SK-N-SH treated with all-trans-retinoic acid at 6 μM for 48 hours (cell line): ENCODE results near the gene SLC39A3.

Experiments
- ATAC-seq: fragments of 200-7000 bp; cut with Tn5 transposase; 3 replicates; pipeline ENCODE4 v1.9.1; 2020; ENCODE audit warnings: mild to moderate bottlenecking, moderate library complexity
- BACH2 ChIP-seq: fragments of 250-450 bp; sonication (Bioruptor Pico); IDR thresholded peaks from 2 replicates; pipeline ENCODE4 v1.9.0; 2021; ENCODE audit warnings: mild to moderate bottlenecking, borderline replicate concordance
- CREB5 ChIP-seq: fragments of 250-450 bp; sonication (Bioruptor Pico); IDR thresholded peaks from 2 replicates; pipeline ENCODE4 v1.5.1; 2020; ENCODE audit warnings: low read depth, mild to moderate bottlenecking, moderate library complexity
- CSDC2 ChIP-seq: fragments of 250-450 bp; sonication (Bioruptor Pico); IDR thresholded peaks from 2 replicates; pipeline ENCODE4 v1.5.0; 2020; ENCODE audit warnings: mild to moderate bottlenecking, moderate library complexity
- CSRNP3 ChIP-seq: fragments of 250-450 bp; sonication (Bioruptor Pico); IDR thresholded peaks from 2 replicates; pipeline ENCODE4 v1.5.1; 2021; ENCODE audit warnings: mild to moderate bottlenecking, moderate library complexity
- ESRRG ChIP-seq: fragments of 250-450 bp; sonication (Bioruptor Pico); IDR thresholded peaks from 2 replicates; pipeline ENCODE4 v1.6.1; 2021; ENCODE audit warnings: mild to moderate bottlenecking
- GLIS3 ChIP-seq: fragments of 250-450 bp; sonication (Bioruptor Pico); IDR thresholded peaks from 2 replicates; pipeline ENCODE4 v1.5.0; 2020; ENCODE audit warnings: mild to moderate bottlenecking, moderate library complexity
- OSR1 ChIP-seq: fragments of 250-450 bp; sonication (Bioruptor Pico); IDR thresholded peaks from 2 replicates; pipeline ENCODE4 v1.8.0; 2022; ENCODE audit warnings: moderate library complexity, mild to moderate bottlenecking, inconsistent platforms
- PATZ1 ChIP-seq: fragments of 250-450 bp; sonication (Bioruptor Pico); IDR thresholded peaks from 2 replicates; pipeline ENCODE4 v1.8.0; 2020; ENCODE audit warnings: mild to moderate bottlenecking, moderate library complexity, borderline replicate concordance
- POU6F1 ChIP-seq: fragments of 250-450 bp; sonication (Bioruptor Pico); IDR thresholded peaks from 2 replicates; pipeline ENCODE4 v1.8.0; 2021; ENCODE audit warnings: low read depth, mild to moderate bottlenecking, moderate library complexity, borderline replicate concordance
- PPARA ChIP-seq: fragments of 250-450 bp; sonication (Bioruptor Pico); IDR thresholded peaks from 2 replicates; pipeline ENCODE4 v1.5.0; 2020; ENCODE audit warnings: mild to moderate bottlenecking, borderline replicate concordance
- RARB ChIP-seq: fragments of 250-450 bp; sonication (Bioruptor Pico); IDR thresholded peaks from 2 replicates; pipeline ENCODE4 v1.8.0; 2021; ENCODE audit warnings: mild to moderate bottlenecking, moderate library complexity
- SNAI2 ChIP-seq: fragments of 250-450 bp; sonication (Bioruptor Pico); IDR thresholded peaks from 2 replicates; pipeline ENCODE4 v1.5.0; 2020; ENCODE audit warnings: mild to moderate bottlenecking, moderate library complexity
- TCF4 ChIP-seq: fragments of 250-450 bp; sonication (Bioruptor Pico); IDR thresholded peaks from 2 replicates; pipeline ENCODE4 v1.8.0; 2021; ENCODE audit warnings: mild to moderate bottlenecking, moderate library complexity, borderline replicate concordance
- TSHZ2 ChIP-seq: fragments of 250-450 bp; sonication (Bioruptor Pico); IDR thresholded peaks from 2 replicates; pipeline ENCODE4 v1.5.0; 2020; ENCODE audit warnings: mild to moderate bottlenecking, moderate library complexity
- ZC3H10 ChIP-seq: fragments of 250-450 bp; sonication (Bioruptor Pico); IDR thresholded peaks from 2 replicates; pipeline ENCODE4 v1.5.1; 2021; ENCODE audit warnings: mild to moderate bottlenecking, moderate library complexity
- ZFP3 ChIP-seq: fragments of 250-450 bp; sonication (Bioruptor Pico); IDR thresholded peaks from 2 replicates; pipeline ENCODE4 v1.5.0; 2020; ENCODE audit warnings: mild to moderate bottlenecking, moderate library complexity
- ZFP30 ChIP-seq: fragments of 450-650 bp; formaldehyde crosslinking; IDR thresholded peaks from 2 replicates; pipeline ENCODE4 v1.5.0; 2022; ENCODE audit warnings: mild to moderate bottlenecking, moderate library complexity
- ZNF565 ChIP-seq: fragments of 450-650 bp; formaldehyde crosslinking; conservative IDR thresholded peaks from 2 replicates; pipeline ENCODE4 v1.5.0; 2020; ENCODE audit warnings: low read depth, mild to moderate bottlenecking, moderate library complexity
- ZNF70 ChIP-seq: fragments of 450-650 bp; formaldehyde crosslinking; IDR thresholded peaks from 2 replicates; pipeline ENCODE4 v1.5.0; 2020; ENCODE audit warnings: mild to moderate bottlenecking, moderate library complexity
- ZNF8 ChIP-seq: fragments of 450-650 bp; formaldehyde crosslinking; IDR thresholded peaks from 2 replicates; pipeline ENCODE4 v1.5.0; 2020; ENCODE audit warnings: mild to moderate bottlenecking, moderate library complexity

Gene SLC39A3

GRCh38 chr19:2736550-2737190, 3.1 kb downstream of the SLC39A3 start:
- TF ChIP-seq TCF4 (CRISPR knock-in tag) (no peak), BACH2 (no peak), CSRNP3 (CRISPR knock-in tag) (no peak), POU6F1 (CRISPR knock-in tag) (no peak), CSDC2 (CRISPR knock-in tag) (no peak), ZNF8 (CRISPR knock-in tag) (no peak), ZNF565 (CRISPR knock-in tag) (no peak), CREB5 (CRISPR knock-in tag) (no peak), GLIS3 (CRISPR knock-in tag) (no peak), ZFP3 (no peak), TSHZ2 (CRISPR knock-in tag) (no peak)
- no peak for ATAC-seq

GRCh38 chr19:2735374-2735773, 4.4 kb downstream of the SLC39A3 start:
- TF ChIP-seq RARB: no peak
- TF ChIP-seq ZNF70 (CRISPR knock-in tag): peak; percentile 58; the same call in 1 of the 2 replicates
- ATAC-seq: no peak

- ATAC-seq: no peak
- TF ChIP-seq OSR1 (no peak), BACH2 (no peak), SNAI2 (CRISPR knock-in tag) (no peak), CREB5 (CRISPR knock-in tag) (no peak), PPARA (CRISPR knock-in tag) (no peak), PATZ1 (CRISPR knock-in tag) (no peak), GLIS3 (CRISPR knock-in tag) (no peak), RARB (no peak), ZFP30 (CRISPR knock-in tag) (no peak), ZC3H10 (no peak), ESRRG (no peak), ZFP3 (no peak)
Measured at GRCh38 chr19:2734589-2735288, 5.1 kb downstream of the SLC39A3 start.
